Measurements from ENCODE around the gene SECTM1.

SECTM1 gene

DNA sequence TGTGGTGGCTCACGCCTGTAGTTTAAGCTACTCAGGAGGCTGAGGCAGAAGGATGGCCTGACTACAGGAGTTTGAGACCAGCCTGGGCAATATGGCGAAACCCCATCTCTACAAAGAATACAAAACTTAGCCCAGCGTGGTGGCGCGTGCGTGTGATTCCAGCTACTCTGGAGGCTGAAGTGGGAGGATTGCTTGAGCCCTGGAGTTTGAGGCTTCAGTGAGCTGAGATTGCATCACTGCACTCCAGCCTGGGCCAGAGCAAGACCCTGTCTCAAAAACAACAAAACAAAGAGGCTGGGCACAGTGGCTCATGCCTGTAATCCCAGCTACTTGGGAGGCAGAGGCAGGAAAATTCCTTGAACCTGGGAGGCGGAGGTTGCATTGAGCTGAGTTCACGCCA is 53.0 kb downstream of the SECTM1 start:
- no peak for DNase-seq (ENCODE audit: low read depth in 3 of 3)

DNA sequence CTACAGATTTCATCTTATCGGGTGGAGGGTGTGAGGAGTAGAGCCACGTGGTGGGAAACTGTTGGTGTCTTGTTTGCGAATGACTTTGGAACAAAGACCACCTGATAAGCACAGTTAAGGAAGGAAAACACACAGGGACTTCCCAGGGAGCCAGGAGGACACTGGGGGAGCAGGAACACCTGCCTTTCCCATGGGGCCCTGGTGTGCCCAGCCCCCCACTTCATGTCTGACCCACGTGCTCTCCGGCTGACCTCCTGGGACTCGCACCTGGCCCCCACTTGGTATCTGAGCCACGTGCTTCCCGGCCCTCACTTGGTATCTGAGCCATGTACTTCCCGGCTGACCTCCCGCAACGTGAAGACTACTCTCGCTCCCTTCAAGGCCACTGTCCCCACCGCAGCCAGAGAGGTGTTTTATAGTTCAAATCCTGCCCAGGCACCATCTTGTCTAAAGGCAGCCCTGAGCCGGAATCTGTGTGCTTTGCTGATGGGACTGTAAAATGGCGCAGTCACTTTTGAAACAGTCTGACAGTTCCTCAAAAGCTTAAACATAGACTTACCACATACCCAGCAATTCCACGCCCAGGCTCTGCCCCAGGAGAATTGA is 54.7 kb downstream of the SECTM1 start:
- DNase-seq (ENCODE audit: low read depth in 3 of 3) = no peak

- no peak for DNase-seq (ENCODE audit: low read depth in 3 of 3)
These were observed 55.3 kb downstream of the SECTM1 start for GRCh38 chr17:82278308-82278707.

DNA sequence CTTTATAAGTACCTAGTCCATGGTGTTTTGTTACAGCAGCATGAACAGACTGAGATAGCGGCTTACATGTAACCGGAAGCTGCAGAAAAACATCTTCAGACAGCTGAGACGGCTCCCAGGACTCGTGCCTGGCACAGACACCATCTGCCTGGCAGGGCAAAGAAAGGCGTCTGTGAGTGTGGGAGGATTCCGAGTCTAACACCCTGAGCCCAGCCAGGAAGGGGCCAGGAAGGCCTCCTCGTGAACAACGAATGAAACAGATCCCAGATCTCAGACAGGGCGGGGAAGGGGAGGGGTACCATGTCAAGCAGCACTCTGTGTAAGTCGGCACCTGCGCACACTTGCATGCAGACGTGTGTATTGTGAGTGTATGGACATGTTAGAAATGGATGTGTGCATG is 55.7 kb downstream of the SECTM1 start:
- DNase-seq (ENCODE audit: low read depth in 3 of 3) = no peak

GRCh38 chr17:82276938-82277337 is 56.6 kb downstream of the SECTM1 start:
- DNase-seq (ENCODE audit: low read depth in 3 of 3) = no peak

GRCh38 chr17:82275326-82275725 is 58.2 kb downstream of the SECTM1 start:
- no peak for DNase-seq (ENCODE audit: low read depth in 3 of 3)

GRCh38 chr17:82274134-82275020 is 59.2 kb downstream of the SECTM1 start:
- no peak for DNase-seq (ENCODE audit: low read depth in 3 of 3)

DNA sequence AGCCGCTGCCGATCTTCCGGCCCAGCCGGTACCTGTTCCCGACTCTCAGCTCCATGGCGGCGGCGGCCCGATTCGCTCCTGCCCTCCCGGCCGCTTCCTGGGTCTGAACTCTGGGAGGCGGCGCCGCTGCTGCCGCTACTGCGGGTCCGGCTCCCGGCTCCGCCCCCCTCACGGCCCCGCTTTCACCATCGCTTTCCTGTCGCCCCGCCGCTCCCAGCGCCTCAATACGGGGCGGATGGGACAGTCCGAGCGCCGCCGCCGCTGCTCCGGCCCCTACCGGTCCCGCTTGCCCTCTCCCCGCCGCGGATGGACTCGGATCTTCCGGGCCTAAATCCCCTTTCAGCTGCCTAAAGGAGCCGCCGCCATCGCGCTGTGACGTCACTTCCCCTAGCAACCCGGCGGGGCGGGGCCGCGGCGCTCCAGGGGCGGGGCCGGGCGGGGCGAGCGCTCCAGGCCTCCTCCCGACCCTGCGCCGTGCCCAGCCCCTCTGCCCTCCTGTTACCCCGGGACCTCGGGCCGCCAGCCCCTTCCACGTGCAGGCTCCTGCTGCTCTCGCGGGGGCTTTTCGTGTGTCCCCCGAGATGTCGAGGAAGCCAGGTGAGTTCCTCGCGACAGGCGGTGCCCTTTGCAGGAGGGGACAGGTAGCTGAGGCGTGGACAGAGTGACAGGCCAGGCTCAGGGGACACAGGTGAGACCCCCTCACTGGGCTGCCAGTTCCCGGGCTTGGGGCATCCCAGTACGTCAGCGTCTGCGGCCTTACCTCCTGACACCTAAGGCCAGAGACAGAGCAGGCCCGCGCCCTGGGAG is 60.0 kb downstream of the SECTM1 start, which contains the start of gene CSNK1D:
Gene CSNK1D, minus strand, starts transcription at position 374 of the 807 bp plus-strand sequence. Its CDS starts 319 bp downstream, at position 55.
- DNase-seq (ENCODE audit: low read depth in 3 of 3) = peak; percentile 86 to 93 (median 89)

GRCh38 chr17:82272495-82273326 is 60.9 kb downstream of the SECTM1 start:
- DNase-seq (ENCODE audit: low read depth in 3 of 3) = peak in 1 of 3 experiments; percentile 18

DNA sequence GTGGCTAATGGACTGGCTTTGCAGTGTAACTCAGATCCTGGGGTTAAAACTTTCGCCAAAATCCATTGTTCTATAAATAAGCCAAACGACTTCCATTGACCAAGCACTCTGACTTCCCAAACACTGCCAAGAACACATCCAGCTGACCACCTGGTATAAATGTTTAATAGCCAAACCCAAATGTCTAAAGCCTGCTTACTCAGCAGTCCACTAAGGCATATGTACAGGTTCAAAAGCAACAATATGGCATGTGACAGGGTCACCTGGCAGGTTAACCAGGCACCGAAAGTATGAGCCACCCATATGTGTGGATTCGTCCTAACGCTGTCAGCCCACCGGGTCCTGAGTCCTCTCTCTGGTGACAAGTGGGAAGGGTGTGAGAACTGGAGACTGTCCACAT is 62.2 kb downstream of the SECTM1 start:
- DNase-seq (ENCODE audit: low read depth in 3 of 3) = no peak
